D721Med (cell line): Measurements from ENCODE around the gene IDS.

Experiments
- DNase-seq: peaks from one replicate; pipeline ENCODE4 v3.0.0; 2011; ENCODE audit warnings: low spot score; ENCODE audit not compliant: insufficient read length
- FAIRE-seq: peaks from 2 replicates; lab custom pipeline; 2011; peaks lifted over from hg19 to GRCh38; lab: Jason Lieb, UNC
- TF ChIP-seq, protein P1 (sequence below): IDR thresholded peaks from 2 replicates; pipeline ENCODE4 v1.5.1; 2012; ENCODE audit warnings: mild to moderate bottlenecking, control low read depth; ENCODE audit not compliant: insufficient read depth; ENCODE audit errors: missing control alignments

Gene IDS

DNA sequence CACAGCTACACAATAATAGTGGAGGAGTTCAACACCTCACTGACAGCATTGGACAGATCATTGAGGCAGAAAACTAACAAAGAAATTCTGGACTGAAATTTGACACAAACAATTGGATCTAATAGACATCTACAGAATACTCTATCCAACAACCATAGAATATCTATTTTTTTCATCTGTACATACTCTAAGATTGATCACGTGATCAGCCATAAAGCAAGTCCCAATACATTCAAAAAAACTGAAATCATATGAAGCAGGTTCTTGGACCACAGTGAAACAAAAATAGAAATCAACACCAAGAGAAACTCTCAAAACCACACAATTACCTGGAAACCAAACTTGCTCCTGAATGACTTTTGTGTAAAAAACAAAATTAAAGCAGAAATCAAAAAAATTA, 12.2 kb upstream of the IDS start:
- FAIRE-seq (no peak), DNase-seq (no peak)
- TF ChIP-seq, protein P1, sequence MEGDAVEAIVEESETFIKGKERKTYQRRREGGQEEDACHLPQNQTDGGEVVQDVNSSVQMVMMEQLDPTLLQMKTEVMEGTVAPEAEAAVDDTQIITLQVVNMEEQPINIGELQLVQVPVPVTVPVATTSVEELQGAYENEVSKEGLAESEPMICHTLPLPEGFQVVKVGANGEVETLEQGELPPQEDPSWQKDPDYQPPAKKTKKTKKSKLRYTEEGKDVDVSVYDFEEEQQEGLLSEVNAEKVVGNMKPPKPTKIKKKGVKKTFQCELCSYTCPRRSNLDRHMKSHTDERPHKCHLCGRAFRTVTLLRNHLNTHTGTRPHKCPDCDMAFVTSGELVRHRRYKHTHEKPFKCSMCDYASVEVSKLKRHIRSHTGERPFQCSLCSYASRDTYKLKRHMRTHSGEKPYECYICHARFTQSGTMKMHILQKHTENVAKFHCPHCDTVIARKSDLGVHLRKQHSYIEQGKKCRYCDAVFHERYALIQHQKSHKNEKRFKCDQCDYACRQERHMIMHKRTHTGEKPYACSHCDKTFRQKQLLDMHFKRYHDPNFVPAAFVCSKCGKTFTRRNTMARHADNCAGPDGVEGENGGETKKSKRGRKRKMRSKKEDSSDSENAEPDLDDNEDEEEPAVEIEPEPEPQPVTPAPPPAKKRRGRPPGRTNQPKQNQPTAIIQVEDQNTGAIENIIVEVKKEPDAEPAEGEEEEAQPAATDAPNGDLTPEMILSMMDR: no peak

DNA sequence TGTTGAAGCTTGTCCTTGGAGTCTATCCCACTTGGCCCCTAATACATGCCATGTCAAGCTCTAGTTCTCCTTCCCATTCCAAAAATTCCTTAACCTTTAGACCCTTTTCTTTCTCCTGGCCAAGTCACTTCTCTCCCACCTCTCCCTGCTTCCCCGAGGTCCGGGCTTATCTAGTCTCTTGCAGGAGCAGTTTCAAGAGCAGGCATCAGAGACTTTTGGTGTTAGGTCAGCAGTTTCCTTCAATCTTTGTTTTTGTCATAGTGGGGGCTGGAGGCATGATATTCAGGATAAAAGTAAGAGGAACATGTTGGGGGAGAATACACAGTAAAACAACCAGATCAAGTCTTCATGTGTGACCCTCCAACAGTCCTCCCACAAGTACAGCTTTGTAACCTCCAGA, 11.5 kb upstream of the IDS start:
- FAIRE-seq (no peak), DNase-seq (no peak)
- TF ChIP-seq, protein P1: no peak

DNA sequence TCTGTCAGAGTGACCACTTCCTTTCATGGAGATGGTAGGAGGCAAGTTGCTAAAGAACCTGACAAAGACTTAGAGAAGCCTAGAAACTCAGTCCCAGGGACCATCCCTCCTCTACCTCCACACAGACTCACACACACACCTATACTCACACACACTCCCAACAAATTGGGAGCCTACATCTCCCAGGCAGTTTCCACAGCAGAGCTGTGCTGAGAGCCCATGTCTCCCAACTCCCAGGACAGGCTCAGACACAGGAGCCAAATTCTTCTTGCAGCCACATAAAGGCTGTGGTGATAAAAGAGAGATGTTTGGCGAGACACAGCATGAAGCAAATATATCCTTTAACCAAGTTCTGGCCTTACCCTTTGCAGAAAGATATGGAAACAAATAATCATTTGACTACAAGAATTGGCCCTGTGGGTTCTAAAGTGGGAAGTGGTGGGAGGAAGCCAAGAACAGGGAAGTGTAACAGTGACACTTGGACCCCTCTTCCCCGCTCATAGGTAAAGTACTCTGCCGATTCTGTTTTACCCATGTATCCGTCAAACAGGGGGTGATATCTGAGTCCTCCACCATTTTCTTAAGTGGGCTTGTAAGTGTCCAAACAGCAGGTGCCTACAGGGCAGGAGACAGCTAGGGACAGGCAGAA, 11.0 kb upstream of the IDS start:
- DNase-seq: no peak
- TF ChIP-seq, protein P1: no peak
- no peak for FAIRE-seq

DNA sequence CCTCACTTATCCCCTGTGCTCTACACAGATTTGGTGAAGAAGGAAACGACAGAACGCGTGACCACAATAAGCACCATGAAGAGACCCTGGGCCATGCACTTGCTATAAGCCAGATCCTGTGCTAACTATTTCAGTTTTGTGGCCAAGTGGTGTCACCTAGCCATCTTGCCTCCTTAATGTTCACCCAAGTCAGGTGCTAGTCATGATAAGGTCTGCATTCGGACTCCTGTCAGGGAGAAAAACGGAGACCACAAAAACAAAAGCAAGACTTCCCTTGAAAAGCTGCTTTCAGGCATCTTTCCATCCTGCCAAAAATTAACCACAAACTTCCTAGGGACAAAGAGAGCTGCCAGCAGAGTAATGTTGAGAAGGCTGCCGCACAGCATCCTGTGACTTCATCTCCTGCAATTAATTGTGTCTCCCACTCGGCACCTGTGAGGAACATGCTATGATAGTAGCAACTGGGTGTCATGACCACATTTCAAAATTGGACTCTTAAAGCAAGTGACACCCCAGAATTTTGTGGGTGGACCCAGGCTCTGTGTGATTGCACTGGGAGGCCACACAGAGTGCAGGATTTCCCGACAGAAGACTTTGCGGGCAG, 8.8 kb upstream of the IDS start:
- DNase-seq: no peak
- FAIRE-seq: no peak
- TF ChIP-seq, protein P1: no peak

DNA sequence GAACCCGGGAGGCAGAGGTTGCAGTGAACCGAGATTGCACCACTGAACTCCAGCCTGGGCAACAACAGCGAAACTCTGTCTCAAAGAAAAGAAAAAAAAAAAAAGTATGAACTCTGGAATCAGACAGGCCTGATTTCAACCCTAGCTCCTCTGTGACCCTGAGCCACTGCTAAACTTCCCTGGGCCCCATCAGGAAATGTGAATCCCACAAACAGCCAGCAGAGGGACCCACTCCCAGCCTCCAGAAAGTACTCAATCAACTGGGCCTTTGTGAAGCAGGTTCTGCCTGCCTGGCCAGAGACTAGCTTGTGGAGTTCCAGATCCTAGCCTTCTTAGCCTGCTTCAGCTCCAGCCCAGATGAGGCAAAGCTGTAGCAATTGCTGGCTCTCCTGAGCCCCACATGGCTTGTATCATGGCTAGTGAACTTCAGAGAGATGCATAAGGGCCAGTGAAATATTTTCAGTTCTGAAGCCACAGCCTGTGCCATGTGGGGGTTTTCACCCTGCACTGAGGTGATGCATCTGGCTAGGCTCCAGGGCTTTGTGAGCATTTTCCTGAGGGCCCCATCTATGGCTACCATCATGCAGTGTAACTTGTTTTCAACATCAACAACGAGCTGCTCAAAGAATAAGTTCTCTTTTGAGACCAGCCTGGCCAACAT, 7.2 kb upstream of the IDS start:
- DNase-seq: no peak
- TF ChIP-seq, protein P1: peak; percentile 50
- no peak for FAIRE-seq

DNA sequence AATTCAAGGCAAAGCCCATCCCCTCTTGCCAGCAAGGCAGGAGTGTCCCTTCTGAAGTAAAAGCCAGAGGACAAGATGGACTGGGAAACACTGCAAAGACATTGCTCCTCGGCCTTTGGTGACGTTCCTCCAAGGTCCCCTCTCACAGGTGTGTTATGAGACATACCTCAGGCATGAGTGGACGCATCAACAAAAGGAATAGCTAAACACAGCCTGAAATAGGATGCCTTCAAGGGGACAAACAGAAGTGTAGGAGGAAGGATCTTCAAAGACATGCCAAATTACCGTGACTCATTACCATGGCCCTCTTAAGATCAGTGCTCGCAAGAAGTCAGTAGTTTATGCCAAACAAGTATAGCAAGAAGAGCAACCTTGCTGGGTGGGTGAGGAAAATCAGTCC, 6.0 kb upstream of the IDS start:
- FAIRE-seq (no peak), DNase-seq (no peak)
- TF ChIP-seq, protein P1: no peak

DNA sequence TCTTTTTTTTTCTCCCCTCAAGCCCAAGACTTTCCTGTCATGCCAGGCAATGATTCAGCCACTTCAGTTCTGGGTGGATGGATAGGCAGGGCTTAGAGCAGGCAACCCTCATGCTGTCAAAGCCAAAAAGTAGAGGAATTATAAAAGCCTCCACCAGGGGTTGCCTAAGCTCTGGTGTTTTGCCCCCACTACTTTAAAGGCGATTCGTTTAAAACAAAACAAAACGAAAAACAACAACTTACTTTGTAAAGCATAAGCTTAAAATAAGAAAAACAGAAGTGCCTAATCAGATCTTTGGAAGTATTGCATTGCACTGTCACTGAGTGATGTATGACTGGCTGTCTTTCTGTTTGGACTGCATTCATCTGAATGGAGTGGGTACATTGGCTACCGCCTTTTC, 5.3 kb upstream of the IDS start:
- TF ChIP-seq, protein P1: no peak
- FAIRE-seq: no peak
- DNase-seq: no peak
